RWPE1 (cell line): ENCODE measurements around the gene CNIH3.

ENCODE experiments used
- CTCF ChIA-PET: fragments of 350-600 bp; sonication (Branson Sonifier 250); formaldehyde crosslinking; extraction: SDS; loops from one replicate; lab custom pipeline; 2021; lab: Yijun Ruan, JAX
- POLR2A ChIA-PET: fragments of 400-600 bp; formaldehyde crosslinking; extraction: SDS; loops from one replicate; lab custom pipeline; 2020; ENCODE audit warnings: antibody characterized with exemption; ENCODE audit not compliant: low non-redundant PET; lab: Yijun Ruan, JAX
- DNase-seq: peaks from one replicate; pipeline ENCODE4 v3.0.0; 2012; ENCODE audit warnings: low spot score
- H3K27ac ChIP-seq: fragments of 450-650 bp; 2 replicates; pipeline ENCODE4 v1.5.1; 2017
- TF ChIP-seq, protein P1 (sequence below): fragments of 450-650 bp; conservative IDR thresholded peaks from 2 replicates; pipeline ENCODE4 v1.5.1; 2017; ENCODE audit warnings: low read depth, mild to moderate bottlenecking

The CNIH3 gene

DNA sequence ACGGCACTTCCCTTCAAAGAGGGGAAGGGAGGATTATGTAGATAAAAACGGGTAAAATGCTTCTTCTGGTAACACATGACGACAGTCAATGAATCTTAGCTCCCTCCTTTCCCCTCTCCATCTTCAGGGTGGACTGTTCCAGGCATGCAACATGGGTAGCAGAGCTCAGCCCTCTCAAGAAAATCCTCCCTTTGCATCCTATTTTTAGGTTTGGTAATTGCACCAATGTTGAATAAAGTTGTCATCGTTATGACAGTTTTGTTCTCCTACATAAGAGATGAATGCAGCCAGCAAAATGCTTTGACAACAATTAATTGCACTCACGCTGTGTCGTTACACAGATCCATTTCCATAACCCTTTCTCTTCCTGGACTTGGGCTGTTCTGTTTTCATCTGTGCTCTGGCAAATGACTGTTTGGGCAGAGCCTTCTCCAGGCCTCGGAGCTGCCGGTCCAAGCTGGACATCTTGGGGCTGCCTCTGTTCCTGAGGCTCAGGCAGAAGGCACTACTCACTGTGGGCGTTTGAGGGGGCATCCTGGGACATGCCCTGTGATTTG lies 127.6 kb downstream of the CNIH3 start:
- TF ChIP-seq, protein P1, sequence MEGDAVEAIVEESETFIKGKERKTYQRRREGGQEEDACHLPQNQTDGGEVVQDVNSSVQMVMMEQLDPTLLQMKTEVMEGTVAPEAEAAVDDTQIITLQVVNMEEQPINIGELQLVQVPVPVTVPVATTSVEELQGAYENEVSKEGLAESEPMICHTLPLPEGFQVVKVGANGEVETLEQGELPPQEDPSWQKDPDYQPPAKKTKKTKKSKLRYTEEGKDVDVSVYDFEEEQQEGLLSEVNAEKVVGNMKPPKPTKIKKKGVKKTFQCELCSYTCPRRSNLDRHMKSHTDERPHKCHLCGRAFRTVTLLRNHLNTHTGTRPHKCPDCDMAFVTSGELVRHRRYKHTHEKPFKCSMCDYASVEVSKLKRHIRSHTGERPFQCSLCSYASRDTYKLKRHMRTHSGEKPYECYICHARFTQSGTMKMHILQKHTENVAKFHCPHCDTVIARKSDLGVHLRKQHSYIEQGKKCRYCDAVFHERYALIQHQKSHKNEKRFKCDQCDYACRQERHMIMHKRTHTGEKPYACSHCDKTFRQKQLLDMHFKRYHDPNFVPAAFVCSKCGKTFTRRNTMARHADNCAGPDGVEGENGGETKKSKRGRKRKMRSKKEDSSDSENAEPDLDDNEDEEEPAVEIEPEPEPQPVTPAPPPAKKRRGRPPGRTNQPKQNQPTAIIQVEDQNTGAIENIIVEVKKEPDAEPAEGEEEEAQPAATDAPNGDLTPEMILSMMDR = no peak

DNA sequence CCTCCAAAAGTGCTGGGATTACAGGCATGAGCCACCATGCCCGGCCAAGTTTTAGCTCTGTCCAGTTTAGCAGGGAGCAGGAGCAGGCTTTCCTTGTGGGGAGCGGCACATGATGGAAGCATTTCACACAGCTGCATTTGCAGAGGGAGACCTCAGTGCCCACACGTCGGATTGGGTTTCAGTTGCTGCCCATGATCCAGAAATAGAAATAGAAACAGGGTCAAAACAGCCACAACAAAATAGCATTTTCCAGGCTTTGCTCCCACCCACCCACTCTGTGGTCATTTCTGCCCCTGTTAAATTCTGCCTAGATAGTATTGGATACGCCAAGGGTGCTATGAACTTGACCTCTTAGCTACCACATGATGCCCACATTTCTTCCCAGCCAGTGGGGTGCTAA lies 128.4 kb downstream of the CNIH3 start:
- TF ChIP-seq, protein P1 = no peak
- DNase-seq = no peak
- H3K27ac ChIP-seq = no peak overlapping the region
- ChIA-PET POLR2A (no interaction called here), CTCF (no interaction called here)

More for the DNA sequence above, 127.6 kb downstream of the CNIH3 start:
- no peak overlapping the region for H3K27ac ChIP-seq
- ChIA-PET CTCF (interaction anchor here (0.7 kb wide), 1 partner anchor 134 kb away, joined by 3 read pairs; no protein-coding TSS in a partner anchor), POLR2A (no interaction called here)
- DNase-seq = no peak

DNA sequence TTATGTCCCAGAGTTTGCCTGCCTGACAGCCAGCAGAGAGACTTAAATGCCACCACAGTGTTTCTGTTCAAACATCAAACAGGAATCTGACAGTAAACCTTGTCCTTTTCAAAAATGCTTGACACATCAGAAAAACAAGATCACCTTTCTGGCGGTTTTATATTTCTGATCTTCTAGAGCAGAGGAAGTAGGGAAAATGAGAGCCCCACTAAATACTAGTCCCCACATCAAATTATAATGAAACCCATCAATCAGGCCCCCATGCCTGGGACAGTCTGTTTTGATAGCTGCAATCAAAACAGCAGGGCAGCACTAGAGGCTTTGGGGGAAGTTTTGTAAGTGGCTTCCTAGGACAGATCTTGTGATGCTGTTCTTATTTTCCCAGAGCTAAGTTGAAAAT lies 129.3 kb downstream of the CNIH3 start:
- H3K27ac ChIP-seq = no peak overlapping the region
- POLR2A ChIA-PET = no interaction called here
- no peak for DNase-seq
- CTCF ChIA-PET = no interaction called here
- TF ChIP-seq, protein P1 = no peak

DNA sequence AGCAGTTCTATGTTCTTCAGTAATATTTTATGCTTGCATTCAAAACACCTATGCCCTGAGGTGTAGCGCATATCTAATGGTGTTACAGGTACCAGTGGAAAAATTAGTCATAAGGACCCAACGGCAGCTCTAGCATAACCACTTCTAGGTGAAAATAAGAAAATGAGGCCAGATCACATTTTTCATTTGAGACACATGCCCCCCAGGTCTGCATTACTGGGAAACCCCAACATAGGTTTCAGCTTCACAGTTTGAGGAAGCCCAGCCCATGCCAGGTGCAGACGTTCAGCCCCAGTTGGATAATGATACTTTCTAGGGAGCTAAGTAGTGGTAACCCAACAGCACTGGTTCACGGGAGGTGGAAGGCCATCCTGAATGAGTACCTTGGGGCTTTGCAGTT lies 129.8 kb downstream of the CNIH3 start:
- POLR2A ChIA-PET = no interaction called here
- TF ChIP-seq, protein P1 = no peak
- CTCF ChIA-PET = interaction anchor here (0.8 kb wide), 1 partner anchor 38 kb away, joined by 3 read pairs; no protein-coding TSS in a partner anchor
- no peak overlapping the region for H3K27ac ChIP-seq
- no peak for DNase-seq

DNA sequence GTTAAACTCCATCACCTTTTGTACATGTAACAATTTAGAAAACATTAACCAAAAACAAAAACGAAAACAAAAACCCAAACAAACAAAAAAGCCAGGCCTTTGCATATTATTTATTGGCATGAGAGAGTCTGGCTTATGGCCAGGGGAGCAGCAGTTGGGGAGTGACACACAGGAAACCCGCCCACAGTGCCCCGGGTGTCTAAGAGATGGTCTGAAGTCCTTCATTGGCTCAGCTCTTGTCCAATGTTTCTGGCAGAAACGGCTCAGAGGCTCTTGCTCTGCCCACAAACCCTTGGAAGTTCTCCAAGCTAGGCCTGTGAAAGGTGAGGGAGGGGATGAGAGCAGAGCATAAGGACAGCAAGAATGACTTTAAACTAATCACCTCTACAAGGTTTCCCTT lies 131.5 kb downstream of the CNIH3 start:
- TF ChIP-seq, protein P1 = no peak
- no peak overlapping the region; the same call in 1 of the 2 replicates for H3K27ac ChIP-seq
- CTCF ChIA-PET = no interaction called here
- peak; percentile 36 for DNase-seq
- POLR2A ChIA-PET = no interaction called here

DNA sequence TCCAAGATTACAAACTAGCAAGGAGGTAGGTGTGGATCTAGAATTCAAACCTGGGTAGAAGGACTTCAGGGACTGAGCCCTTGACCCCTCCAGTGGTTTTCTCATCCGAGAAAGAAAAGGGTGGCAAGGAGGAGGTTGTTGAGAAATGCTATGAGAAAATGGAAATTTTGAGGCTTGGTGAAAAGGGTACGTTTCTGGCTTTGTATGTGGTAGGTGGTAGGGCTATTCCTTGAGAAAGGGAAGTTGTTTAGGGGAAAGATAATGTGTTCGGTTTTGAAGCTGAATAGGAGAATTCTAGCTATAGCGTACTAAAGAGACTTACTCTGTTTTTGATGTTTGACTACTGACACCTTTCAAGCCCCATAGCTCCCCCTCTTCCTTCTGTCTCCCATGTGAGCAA lies 133.8 kb downstream of the CNIH3 start:
- no peak overlapping the region for H3K27ac ChIP-seq
- DNase-seq = no peak
- TF ChIP-seq, protein P1 = no peak
- ChIA-PET POLR2A (no interaction called here), CTCF (no interaction called here)
